Measurements from ENCODE around the gene ANKRD49. TPM values are rescaled to one million over a fixed set of nuclear protein-coding genes. Genes with fewer than 3 reads are reported as not detected.
A peak's percentile ranks its signal among the peaks of the same experiment; 100 is the strongest.

Gene ANKRD49
- total and polyA plus RNA-seq, 10 of the 15 experiments (the other 5 are each of a cell fraction or from before 2014, with no cell fraction given) = 19.2 to 46.6 (median 33.6) TPM

- ChIA-PET RAD21 (ENCODE audit: unreplicated experiment) (interaction anchor here (0.7 to 2.7 kb wide), 5 partner anchors 24 to 310 kb away, joined by 3 to 12 read pairs (median 4); no protein-coding TSS in a partner anchor), CTCF (interaction anchor here (0.8 to 2.1 kb wide), 5 partner anchors 11 to 108 kb away, joined by 3 to 6 read pairs (median 3); no protein-coding TSS in a partner anchor), SMC1A (ENCODE audit: uncharacterized antibody, unreplicated experiment) (interaction anchor here (0.7 to 3.7 kb wide), 7 partner anchors 20 to 310 kb away, joined by 3 to 12 read pairs (median 3); no protein-coding TSS in a partner anchor), POLR2A (interaction anchor here (1.0 to 1.3 kb wide), 2 partner anchors 16 to 24 kb away, joined by 4 to 6 read pairs; no protein-coding TSS in a partner anchor)
- DNase-seq (ENCODE audit: low read depth, low spot score) (no peak), ATAC-seq (peak; percentile 80), FAIRE-seq (no peak)
- H3K27ac ChIP-seq (ENCODE audit: control insufficient read depth, insufficient read depth) = peak overlapping the region; percentile 81
- H4K20me1 ChIP-seq (ENCODE audit: control insufficient read depth, insufficient read depth) = no peaks in the 10 kb centered on the region
- H3K79me2 ChIP-seq (ENCODE audit: control insufficient read depth, insufficient read depth, low read length) = peaks cover 42% of the 10 kb centered on the region
- intact Hi-C loops (cut with micrococcal nuclease; ENCODE audit: unreplicated experiment) (loop anchor here (5.0 kb wide), 1 partner anchor 367 kb away; the partner anchor contains the start of gene PANX1), in situ Hi-C loops (cut with MboI) (no loop called here)
- no TSS peak for BruUV-seq (replicated peaks)
- 9% methylated on average over 19 of the region's 19 CpGs for WGBS (ENCODE audit: insufficient coverage, insufficient replicate concordance, low lambda C conversion rate, missing lambda C conversion rate)
- peak overlapping the region; percentile 77 for H3K4me2 ChIP-seq (ENCODE audit: control insufficient read depth, insufficient read depth)
- peaks cover 0 to 16% of the 10 kb centered on the region in 2 experiments; a peak in 3 of 4 replicates for H3K36me3 ChIP-seq (ENCODE audit: control insufficient read depth in 2 of 2, insufficient read depth in 2 of 2, low read length in 1 of 2)
- peak overlapping the region; percentile 94 for H2AFZ ChIP-seq (ENCODE audit: control insufficient read depth, low read depth, low read length)
- H3K27me3 ChIP-seq (replicated peaks in 1 of 2; ENCODE audit: control insufficient read depth in 2 of 2, insufficient read depth in 2 of 2, low read length in 1 of 2) = no peaks in the 10 kb centered on the region
- peaks cover 3% of the 10 kb centered on the region; the same call in 1 of the 2 replicates for H3K4me1 ChIP-seq (ENCODE audit: control insufficient read depth, insufficient read depth, low read length)
- peak overlapping the region; percentile 86 for H3K4me3 ChIP-seq
- no peaks in the 10 kb centered on the region; the same call in 2 of the 3 replicates for H3K9me3 ChIP-seq (replicated peaks; ENCODE audit: control insufficient read depth, insufficient read depth, low read length)
- H3K9ac ChIP-seq (ENCODE audit: control insufficient read depth, insufficient read depth, low read length) = peak overlapping the region; percentile 99
- no peak for TF ChIP-seq MYC (IDR thresholded peaks at IDR 0.05; ENCODE audit: insufficient read depth, insufficient read length, insufficient replicate concordance, low read length, severe bottlenecking)
- TF ChIP-seq ZBTB40 (IDR thresholded peaks at IDR 0.05; ENCODE audit: borderline replicate concordance) = no peak
- TF ChIP-seq ATF7 (IDR thresholded peaks at IDR 0.05; ENCODE audit: low read depth) = no peak
- no peak for TF ChIP-seq CUX1 (IDR thresholded peaks at IDR 0.05; ENCODE audit: insufficient replicate concordance, low read depth, low read length)
- no peak for TF ChIP-seq NFYB (IDR thresholded peaks at IDR 0.05; ENCODE audit: insufficient read depth, low read depth, low read length)
- no peak for TF ChIP-seq JUNB (IDR thresholded peaks at IDR 0.05)
- TF ChIP-seq HCFC1 (IDR thresholded peaks at IDR 0.05; ENCODE audit: low read length) = no peak
- TF ChIP-seq CHD1 (IDR thresholded peaks at IDR 0.05; ENCODE audit: low read depth, low read length) = no peak
- TF ChIP-seq RELA (IDR thresholded peaks at IDR 0.05; ENCODE audit: borderline replicate concordance, partially characterized antibody) = peak; percentile 70
- TF ChIP-seq MEF2B (IDR thresholded peaks at IDR 0.05; ENCODE audit: partially characterized antibody, poor library complexity, severe bottlenecking) = no peak
Observed at GRCh38 chr11:94494126-94494680, 419 bp downstream of the ANKRD49 start.

Data from GM12878 (cell line).